ENCODE results near the gene UGT3A1.
"Not testable (repeated sequence)": the region's sequence is repeated elsewhere in the genome, so short reads cannot be mapped to it uniquely, and the experiment has no call there.

Gene UGT3A1

DNA sequence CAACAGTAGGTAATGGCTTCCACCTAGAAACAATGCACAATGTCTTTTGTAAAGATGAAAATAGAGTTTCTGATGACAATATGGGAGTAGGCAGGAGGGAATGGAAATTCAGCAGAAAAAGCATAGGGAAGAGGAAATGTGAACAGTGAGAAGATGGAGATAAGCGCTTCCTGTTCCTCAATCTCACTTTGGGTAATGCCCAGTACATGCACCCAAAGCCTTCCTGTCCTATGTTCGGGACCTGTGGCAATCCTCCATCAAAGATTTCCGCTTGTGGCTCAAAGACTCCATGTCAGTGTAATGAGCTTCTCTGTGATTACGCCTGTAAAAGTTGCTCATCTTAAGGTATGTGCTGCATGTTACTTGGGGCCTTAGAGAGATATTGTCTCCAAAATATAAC is 2.7 kb downstream of the UGT3A1 start:
- DNase-seq (ENCODE audit: low read depth): no peak

DNA sequence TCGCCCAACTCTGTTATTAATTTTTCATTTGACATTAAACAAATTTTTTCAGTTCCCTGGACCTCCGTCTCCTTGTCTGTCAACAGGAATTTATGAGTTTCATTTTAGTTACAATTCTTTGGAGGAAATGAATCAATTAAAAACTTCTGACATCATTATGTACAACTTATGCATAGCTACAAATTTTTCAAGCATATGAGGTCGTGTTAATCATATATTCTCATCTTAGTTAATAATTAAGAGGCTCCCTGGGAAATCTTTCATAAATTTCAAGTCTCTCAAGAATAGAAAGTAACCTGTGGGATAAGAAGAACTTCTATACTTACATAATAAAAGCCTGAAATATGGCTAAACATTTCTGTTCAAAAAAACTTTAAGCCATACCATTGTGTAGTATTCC is 3.4 kb downstream of the UGT3A1 start:
- DNase-seq (ENCODE audit: low read depth): no peak

DNA sequence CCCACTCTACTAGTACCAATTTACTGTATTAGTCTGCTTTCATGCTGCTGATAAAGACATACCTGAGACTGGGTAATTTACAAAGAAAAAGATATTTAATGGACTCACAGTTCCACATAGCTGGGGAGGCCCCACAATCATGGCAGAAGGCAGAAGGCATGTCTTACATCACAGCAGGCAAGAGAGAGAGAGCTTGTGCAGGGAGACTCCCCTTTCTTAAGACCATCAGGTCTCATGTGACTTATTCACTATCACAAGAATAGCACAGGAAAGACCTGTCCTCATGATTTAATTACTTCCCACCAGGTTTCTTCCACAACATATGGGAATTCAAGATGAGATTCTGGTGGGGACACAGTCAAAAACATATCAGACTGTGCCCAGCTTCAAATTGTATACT is 11.5 kb downstream of the UGT3A1 start:
- no peak for DNase-seq (ENCODE audit: low read depth)

DNA sequence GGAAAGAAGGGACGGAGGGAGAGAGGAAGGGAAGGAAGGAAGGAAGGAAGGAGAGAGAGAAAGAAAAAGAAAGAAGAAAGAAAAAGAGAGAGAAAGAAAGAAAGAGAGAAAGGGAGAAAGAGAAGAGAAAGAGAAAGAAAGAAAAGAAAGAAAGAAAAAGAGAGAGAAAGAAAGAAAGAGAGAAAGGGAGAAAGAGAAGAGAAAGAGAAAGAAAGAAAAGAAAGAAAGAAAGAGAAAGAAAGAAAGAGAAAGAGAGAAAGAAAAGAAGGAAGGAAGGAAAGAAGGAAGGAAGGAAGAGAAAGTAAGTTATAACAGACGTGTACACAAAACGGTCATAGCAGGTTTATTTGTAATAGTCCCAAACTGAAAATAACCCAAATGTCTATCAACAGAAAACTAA is 14.3 kb downstream of the UGT3A1 start:
- not testable (repeated sequence) for DNase-seq (ENCODE audit: low read depth)

DNA sequence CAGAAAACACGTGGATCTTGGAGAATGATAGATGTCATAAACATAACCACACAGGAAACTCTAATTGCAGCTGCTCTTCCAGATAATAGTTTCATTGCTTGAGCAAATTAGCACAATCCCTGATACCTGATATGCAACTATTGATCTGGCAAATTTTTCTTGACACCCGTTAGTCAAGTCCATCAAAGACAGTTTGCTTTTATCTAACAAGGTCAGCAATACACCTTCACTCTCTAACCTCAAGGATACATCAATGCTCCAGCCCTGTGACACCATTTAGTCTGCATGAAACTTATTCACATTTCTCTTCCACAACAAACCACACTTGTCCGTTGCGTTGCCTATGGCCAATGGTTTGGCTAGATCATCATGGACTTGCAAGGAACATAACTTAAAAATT is 16.6 kb downstream of the UGT3A1 start:
- DNase-seq (ENCODE audit: low read depth): no peak

DNA sequence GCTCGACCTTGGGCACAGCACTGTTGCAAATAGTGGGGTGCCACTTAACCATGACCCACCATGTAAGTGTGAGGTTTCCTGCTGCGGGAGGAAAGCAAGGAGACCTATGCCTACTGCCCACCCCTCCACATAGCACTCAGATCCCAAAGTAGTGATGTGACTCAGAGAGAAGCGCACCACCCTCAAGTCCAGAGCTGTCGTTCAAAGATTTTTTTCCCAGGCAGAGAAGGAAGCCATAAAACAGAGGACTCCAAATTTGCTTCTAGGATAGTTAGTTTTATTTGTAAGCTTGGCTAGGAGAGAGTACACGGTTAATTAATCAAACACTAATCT is 19.3 kb downstream of the UGT3A1 start:
- DNase-seq (ENCODE audit: low read depth): no peak

DNA sequence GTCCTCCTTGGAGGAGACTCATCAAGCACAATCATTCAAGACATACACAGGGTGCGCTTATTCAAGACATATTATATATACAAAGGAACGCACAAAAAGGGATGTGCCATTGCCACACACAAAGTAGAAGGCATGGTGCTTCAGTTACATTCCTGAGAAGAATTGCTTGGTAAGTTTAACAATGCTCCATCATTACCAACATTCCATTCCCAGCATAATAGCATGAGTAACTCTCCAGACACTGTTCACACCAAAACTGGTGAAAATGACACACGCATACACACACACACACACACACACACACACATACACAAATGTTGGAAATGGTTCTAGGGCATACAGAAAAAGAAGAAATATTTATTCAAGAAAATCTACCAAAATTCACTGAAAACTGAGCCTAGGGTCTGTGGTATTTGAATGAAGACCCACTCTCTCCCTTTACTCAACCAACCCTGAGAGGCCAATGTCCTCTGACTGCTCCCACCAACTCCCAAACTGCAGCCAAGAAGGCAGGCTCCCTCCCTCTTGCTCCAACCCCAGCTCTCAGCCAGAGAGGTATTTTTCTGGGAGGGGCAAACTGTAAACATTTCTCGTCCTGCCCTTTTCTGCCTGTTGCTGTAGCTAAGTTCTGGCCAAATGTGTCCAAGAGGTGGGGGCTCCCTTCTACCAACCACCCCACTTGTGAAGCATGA is 19.9 kb downstream of the UGT3A1 start:
- no peak for DNase-seq (ENCODE audit: low read depth)

DNA sequence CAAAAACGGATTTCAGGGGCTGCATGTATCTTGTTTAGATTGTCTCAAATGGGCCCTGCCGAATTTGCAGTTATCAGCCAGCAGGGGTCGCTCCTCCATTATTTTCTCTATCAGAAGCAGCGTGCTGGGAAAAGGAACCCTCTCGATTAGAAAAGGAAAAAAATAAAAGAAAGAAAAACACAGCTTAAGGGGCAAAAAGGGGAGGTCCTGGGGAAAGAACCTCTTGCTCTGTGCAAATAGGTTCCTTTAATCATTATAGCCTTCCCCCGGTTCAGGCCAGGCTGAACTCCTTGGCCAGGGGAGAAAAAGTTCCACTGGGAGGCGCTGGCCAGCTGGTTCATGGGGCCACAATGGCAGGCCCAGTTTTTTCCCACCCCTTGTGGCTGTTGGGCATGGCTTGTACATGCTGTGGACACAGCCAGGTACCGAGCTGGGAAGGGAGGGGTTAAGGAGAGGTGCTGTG is 27.8 kb downstream of the UGT3A1 start:
- no peak for DNase-seq (ENCODE audit: low read depth)

DNA sequence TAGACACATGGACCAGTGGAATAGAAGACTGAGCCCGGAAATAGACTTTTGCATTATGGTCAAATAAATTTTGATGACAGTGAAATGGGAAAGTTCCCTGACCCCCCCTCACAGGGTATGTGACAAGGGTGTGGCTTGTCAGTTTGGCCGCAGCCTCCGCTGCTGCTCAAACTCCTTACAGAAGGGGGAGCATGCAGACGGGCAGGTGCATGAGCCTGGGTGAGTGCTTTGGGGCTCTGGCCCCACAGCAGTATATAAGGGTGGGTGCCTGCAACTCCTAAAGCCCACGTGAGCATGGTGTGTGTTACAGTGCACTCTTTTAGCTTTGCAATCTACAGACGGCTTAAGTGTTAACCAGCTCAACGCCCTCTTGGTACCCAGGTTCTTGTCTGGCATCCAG is 30.9 kb downstream of the UGT3A1 start:
- no peak for DNase-seq (ENCODE audit: low read depth)

DNA sequence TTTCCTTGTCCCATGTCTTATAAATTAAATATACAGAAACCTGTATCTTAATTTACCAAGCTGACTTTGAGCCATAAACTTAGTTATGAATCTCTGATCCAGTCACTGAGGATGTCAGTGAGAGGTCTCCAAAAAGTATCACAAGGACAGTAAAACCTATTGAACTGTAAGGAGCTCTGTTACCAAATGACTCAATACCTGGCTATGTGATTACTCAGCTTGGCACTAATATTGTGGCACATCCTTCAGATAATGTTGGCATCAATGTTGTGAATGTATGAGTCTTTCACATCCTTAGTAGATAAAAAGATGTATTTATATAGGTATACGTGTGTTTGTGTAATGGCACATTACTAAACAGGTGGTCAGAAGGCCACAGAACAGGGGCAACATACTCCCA is 34.8 kb downstream of the UGT3A1 start:
- DNase-seq (ENCODE audit: low read depth): no peak

DNA sequence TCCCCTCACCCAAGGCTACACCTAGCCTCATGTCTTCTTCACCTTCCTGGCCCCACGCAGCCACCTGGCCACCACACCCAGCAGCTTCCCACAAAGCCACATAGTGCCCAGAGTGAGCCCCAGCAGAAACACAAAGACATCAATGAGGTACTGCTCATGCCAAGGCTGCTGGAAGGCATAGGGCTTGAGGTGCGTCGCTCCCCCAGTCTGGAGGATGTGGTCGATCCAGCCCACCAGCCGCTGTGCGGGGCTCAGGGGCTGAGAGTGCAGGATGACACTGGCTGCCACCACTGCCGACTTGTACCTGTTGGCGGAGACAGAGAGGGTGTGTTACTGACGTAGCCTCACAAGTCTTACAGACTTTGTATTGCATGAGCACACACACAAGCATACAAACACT is 37.0 kb downstream of the UGT3A1 start:
- no peak for DNase-seq (ENCODE audit: low read depth)

DNA sequence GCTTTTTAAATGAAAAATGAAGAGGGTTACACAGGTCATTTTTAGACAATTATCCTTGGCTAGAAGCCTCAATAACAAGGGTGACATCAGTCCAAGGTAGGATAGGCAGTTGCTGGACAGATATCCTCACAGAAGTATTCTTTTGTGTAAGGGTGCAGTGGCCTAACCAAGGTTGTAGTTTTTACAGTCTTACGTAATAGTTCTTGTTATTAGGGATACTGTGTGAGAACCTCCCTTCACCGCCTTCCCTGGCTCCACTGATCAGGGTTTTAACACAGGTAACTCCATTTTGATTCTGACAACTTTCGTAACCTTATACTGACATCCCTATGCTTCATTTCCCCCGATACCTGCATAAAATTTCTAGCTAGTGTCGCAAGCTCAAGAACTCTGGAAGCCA is 44.1 kb downstream of the UGT3A1 start:
- DNase-seq (ENCODE audit: low read depth): no peak

DNA sequence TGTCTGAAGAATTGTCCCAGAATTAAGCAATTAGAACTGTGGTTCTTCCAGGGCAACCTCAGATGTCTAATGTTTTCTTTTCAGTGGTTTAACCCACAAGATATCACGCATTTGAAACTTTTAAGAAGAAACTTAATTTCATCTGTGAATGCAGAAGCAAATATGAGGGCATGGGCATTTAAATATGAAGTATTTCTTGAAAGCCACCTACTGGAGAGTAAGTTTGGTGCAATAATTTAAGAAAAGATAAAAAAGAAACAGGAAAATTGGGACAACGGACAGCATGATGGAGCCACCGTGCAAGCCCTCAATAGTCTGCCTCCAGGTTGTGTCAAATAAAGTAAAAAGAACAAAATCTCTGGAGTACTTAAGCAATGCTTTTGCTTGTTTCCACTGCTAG is 51.6 kb downstream of the UGT3A1 start:
- no peak for DNase-seq (ENCODE audit: low read depth)

DNA sequence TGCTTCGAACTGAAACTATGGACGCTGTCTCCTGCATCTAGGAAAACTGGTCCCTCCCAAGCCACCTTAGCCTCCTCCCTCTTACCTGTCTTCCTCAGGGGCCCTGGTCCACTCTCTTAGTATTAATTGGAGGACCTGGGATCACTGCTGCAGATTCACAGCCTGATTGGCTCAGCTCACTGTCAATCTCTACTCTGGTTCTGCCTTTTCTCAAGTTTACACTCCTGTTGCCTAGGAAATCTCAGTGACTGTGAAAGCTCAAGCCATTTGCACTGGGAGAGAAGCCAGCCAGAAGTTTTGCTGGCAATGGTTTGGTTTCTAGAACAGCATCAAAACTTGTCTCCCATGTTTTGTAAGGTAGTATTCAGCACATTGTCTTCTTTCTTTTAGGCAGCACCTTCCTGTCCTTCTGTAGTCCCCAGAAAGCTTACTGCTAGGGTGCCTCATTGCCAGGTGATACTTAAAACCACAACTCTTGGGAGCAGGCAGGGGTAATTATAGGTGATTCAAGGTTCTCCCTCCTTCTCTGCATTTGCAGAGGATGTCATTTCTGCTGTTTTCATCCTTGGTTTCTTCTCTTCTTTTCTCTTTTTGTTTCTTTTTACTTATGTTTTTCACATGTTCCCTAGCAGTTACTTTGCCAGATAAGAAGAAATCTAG is 52.5 kb downstream of the UGT3A1 start, which contains the start of gene CAPSL:
Gene CAPSL, minus strand, starts transcription at position 55 of the 660 bp plus-strand sequence. CDS start 17,502 bp downstream, outside the sequence.
- DNase-seq (ENCODE audit: low read depth): no peak

DNA sequence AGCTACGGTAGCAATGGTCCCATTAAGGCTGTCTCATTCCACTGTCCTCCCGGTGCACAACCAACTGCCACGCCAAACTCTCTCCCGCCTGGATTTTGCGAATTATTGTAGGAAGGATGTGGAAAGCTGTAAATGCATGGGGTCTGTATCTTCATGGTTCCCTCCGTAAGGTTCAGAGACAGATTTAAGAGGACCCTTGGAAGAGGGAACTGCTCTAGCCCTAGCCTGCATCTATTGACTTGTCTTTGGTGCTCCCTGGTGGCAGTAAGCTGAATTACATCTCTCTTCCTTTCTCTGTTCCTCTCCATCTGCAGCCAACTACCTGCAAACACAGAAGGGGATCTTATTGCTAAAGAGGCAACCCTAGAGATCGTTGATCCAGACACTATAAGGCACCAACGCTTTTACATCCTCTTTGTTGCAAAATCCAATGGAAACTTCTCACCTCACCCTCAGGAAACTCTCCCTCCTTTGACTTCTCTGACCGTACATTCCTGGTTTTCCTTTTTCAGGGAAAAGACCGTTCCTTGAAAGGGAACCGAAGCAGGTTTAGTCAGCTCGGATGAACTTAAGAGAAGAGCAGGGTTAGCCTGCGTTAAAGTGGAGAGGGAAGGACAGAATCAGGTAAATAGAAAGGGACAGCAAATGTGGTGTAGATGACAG is 64.7 kb downstream of the UGT3A1 start:
- DNase-seq (ENCODE audit: low read depth): peak; percentile 24

DNA sequence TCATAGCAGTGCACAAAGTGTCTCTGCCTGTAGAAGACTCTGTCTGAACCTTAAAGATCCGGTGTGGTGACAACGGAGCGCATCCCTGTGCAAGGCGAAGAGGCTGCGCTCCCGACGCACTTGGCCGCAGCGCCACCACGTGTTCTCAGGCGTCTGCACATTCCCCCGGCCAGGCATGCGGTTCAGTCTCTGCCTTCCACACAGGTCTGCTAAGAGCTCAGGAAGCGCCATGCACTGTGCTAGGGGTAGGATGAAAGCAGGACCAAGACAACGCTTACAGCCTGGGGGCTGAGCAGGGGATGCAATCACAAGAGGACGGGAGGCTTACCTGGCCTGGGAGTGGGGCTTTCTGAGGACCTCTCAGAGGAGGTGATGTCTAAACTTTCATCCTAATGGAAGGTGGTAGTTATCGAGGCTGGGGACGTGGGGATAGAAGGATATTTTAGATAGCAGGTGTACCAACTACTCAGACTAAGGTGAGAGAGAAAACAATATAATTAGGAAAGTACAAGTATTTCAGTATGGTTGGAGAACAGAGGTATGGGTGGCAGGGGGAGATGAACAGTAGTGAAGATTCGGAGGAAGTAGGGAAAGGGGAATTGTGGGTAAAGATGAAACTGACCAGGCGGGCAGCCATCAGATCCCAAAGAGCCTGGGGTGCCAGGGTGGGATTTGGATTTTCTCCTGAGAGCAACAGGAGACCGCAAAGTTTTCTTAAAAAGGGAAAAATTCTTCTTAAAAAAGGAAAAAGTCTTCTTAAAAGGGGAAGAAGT is 66.1 kb downstream of the UGT3A1 start:
- peak; percentile 79 for DNase-seq (ENCODE audit: low read depth)

DNA sequence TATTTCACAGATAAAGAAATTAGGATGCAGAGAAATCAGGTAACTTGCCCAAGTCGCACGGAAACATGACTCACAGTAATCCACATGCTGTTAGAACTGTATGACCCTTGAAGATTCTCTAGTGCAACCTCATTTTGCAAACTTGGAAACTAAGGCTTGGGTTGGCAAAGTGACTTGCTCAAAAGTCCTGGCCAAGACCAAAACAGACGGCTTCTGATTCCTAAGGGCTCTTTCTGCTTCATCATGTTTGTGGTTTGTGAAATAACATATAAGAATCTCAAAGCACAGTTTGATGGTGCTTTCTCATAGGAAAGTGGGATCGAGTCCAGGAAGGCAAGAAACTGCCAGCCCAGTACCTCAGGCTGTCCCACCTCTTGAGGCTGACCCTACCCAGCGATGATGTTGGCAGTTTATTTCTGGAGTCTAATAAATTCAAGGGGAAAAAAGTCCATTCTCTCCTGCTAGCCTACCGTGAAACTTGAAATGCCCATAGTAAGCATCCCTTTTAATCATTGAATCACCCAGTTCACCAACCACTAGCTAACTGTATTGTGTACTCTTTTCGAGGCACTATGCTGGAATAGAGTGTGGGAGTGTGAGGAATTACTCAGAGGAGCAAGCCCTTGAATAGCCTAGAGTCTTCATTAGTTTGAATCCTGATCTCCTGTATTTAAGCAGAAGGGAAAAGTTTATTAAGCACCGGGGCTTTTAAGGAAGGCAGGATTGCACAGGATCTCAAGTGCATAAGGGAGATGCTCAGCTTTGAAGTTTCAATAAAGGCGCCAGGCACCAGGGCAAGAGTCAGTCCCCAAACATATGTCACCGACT is 66.9 kb downstream of the UGT3A1 start:
- no peak for DNase-seq (ENCODE audit: low read depth)

DNA sequence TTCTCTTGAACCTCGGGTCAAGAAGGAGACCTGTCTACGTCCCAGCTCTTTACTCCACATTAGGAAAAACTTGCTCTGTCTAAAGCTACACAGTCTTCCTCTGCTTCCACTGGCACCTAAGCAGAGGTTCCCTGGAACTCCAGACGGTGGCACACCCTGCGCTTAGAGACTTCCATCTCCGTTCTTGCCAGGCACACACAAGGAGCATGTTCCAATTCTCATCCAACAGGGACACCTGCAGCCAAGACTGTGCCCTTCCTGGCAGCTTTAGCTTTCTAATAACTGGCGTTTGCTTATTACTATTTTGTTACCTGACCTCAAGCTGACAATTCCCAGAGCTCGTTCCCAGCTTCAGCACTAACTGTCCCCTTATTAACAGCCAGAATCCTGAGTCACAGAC is 68.7 kb downstream of the UGT3A1 start:
- DNase-seq (ENCODE audit: low read depth): no peak

DNA sequence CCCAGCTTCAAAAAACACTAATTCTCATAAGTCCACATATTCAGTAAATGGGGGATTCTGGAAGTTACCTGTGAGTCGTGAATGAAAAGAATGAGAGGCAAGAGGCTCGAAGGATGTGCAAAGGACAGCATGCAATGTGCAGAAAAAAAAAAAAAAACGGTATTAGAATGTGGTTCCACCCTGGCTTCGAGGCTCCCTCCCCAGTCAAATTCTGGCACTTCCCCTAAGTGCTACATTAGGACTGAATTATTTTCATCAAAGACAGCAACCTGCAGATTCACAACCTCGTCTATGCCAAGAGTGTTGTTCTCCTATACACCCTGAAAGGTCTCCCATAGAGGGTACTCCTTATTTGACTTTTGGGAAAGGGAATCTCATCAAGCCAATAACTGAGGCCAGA is 69.3 kb downstream of the UGT3A1 start:
- DNase-seq (ENCODE audit: low read depth): no peak

DNA sequence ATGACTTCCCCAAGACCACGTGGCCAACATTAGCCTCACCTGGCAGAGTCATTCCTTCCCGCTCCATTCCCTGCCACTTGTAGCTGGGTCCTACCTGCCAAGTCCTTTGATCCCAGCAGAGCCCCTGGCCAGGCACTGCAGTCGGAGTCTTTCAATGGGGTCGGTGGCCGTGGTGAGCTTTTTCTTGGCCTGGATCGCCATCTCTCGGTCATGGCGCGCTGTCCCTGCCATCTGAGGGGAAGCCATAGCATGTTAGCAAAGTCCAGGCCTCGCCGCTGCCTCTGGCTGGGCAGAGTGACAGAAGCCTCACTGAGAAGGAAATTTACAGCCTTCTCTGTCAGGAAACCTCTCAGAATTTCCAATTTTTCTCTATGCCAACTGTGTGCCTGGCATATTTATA is 70.3 kb downstream of the UGT3A1 start:
- no peak for DNase-seq (ENCODE audit: low read depth)

DNA sequence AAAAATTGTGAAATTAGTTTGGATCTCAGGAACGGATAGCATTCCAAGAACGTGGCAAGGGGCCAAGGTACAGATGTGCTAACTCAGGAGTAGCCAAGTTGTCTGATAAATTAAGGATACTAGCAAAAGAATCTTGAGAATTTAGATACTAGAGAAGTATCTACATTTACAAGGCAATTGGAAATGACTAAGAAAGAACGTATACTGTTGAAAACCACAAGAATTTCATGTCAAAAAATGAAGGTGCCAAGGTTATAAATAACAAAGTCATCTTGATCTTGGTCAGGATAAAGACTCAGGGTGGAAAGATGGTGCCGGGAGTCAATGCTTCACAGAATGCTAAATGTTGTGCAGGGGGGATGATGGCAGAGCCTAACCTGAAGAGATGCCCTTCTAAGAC is 72.0 kb downstream of the UGT3A1 start:
- DNase-seq (ENCODE audit: low read depth): no peak

DNA sequence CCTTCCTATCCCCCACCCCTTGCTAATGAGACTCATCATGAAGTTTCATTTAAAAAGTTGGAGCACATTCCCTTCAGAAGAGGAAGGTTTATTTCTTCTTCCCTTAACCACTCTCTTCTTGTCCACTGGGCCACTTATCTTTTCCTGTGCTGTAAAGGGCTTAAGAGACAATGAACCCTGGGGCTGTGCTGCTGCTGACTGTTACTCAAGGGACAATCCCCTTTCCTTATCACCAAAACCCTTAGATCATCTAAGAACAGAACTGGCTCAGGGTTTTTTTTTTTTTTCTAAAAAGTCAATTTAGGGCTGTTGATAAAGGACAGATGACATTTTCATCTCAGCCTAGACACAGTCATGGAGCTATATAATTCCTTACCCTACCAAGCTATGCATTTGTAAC is 82.4 kb downstream of the UGT3A1 start:
- DNase-seq (ENCODE audit: low read depth): no peak

Data from activated T-helper 9 cell treated with anti-CD3 and anti-CD28 coated beads, Interleukin-2, amount 50 U/mL, for 16 hours (primary cell).